Endothelial cell of umbilical vein (primary cell): ENCODE results near the gene HYAL1. TPM values are rescaled to one million over a fixed set of nuclear protein-coding genes. Genes with fewer than 3 reads are reported as not detected.
A peak's percentile ranks its signal among the peaks of the same experiment; 100 is the strongest.

ENCODE experiments used
- BruUV-seq: library from RNA; stranded (reverse); fragments of 400-500 nt; replicated peaks from 2 replicates; lab custom pipeline; 2021; lab: Mats Ljungman, UMichigan
- CTCF ChIA-PET: fragments of 300-600, 350-600 bp; sonication (Branson Sonifier 250); formaldehyde crosslinking; loops from one replicate; lab custom pipeline; 2021; ENCODE audit warnings: antibody characterized with exemption, inconsistent platforms; lab: Charles Lee
- POLR2A ChIA-PET: fragments of 300-600, 350-600 bp; sonication (Branson Sonifier 250); formaldehyde crosslinking; loops from one replicate; lab custom pipeline; 2021; ENCODE audit warnings: antibody characterized with exemption, inconsistent platforms; lab: Charles Lee
- DNase-seq: peaks from one replicate; pipeline ENCODE4 v3.0.0-alpha.2; 2011; ENCODE audit warnings: low read depth, low spot score
- FAIRE-seq: peaks from 2 replicates; lab custom pipeline; 2011; peaks lifted over from hg19 to GRCh38; lab: Jason Lieb, UNC
- H2AFZ ChIP-seq: 2 replicates; pipeline ENCODE4 v1.6.0; 2012; ENCODE audit warnings: low read depth, low read length, control low read depth, inconsistent platforms
- H3K27ac ChIP-seq: 2 replicates; pipeline ENCODE4 v1.5.1; 2011; ENCODE audit warnings: low read depth, mild to moderate bottlenecking, control low read depth, low read length, moderate library complexity; ENCODE audit not compliant: insufficient read depth
- H3K27me3 ChIP-seq, 2 experiments: 2 replicates each; pipeline versions ENCODE4 v1.6.0 to v1.6.1; 2011; ENCODE audit warnings: low read length in 2 of 2, mixed read lengths in 1 of 2; ENCODE audit not compliant: control insufficient read depth in 2 of 2, insufficient read depth in 2 of 2
- H3K36me3 ChIP-seq, 2 experiments: 2 replicates in 1 of 2; 3 replicates in 1 of 2; pipeline ENCODE4 v1.5.1; 2011; ENCODE audit warnings: low read length in 2 of 2, mild to moderate bottlenecking in 1 of 2, moderate library complexity in 1 of 2; ENCODE audit not compliant: control insufficient read depth in 2 of 2, insufficient read depth in 2 of 2; ENCODE audit errors: extremely low read depth in 1 of 2
- H3K4me1 ChIP-seq: 3 replicates; pipeline ENCODE4 v1.5.1; 2011; ENCODE audit warnings: mild to moderate bottlenecking, low read length; ENCODE audit not compliant: control insufficient read depth, insufficient read depth; ENCODE audit errors: extremely low read depth
- H3K4me2 ChIP-seq: 2 replicates; pipeline ENCODE4 v1.6.1; 2011; ENCODE audit warnings: low read length, control low read depth, mixed read lengths; ENCODE audit not compliant: insufficient read depth
- H3K4me3 ChIP-seq, 3 experiments: fragments of 200-600 bp in 1 of 3; sonication (generic), shearing (Covaris generic) in 1 of 3; replicated peaks in 1 of 3; 2 replicates each; pipeline ENCODE4 v1.5.1; 2011 to 2016; ENCODE audit warnings: control low read depth in 3 of 3, low read length in 3 of 3, mild to moderate bottlenecking in 2 of 3, inconsistent platforms in 1 of 3, low read depth in 1 of 3, moderate library complexity in 1 of 3; ENCODE audit not compliant: insufficient read depth in 1 of 3
- H3K79me2 ChIP-seq: 2 replicates; pipeline ENCODE4 v1.6.0; 2012; ENCODE audit warnings: low read length, inconsistent platforms; ENCODE audit not compliant: control insufficient read depth, insufficient read depth
- H3K9ac ChIP-seq: replicated peaks from 2 replicates; pipeline ENCODE3; 2011; ENCODE audit warnings: low read length, control low read depth; ENCODE audit not compliant: insufficient read depth; ENCODE audit errors: extremely low read depth
- H3K9me1 ChIP-seq: replicated peaks from 3 replicates; pipeline ENCODE4 v1.6.0; 2011; ENCODE audit warnings: mild to moderate bottlenecking, low read length; ENCODE audit not compliant: control insufficient read depth, insufficient read depth; ENCODE audit errors: extremely low read depth
- H3K9me3 ChIP-seq: replicated peaks from 2 replicates; pipeline ENCODE4 v1.5.1; 2012; ENCODE audit warnings: low read length, inconsistent platforms; ENCODE audit not compliant: control insufficient read depth, insufficient read depth
- H4K20me1 ChIP-seq: replicated peaks from 2 replicates; pipeline ENCODE3; 2011; ENCODE audit warnings: mild to moderate bottlenecking, low read length; ENCODE audit not compliant: control insufficient read depth, insufficient read depth; ENCODE audit errors: extremely low read depth
- EZH2 ChIP-seq: IDR thresholded peaks from 2 replicates; pipeline ENCODE4 v1.6.1; 2012; ENCODE audit warnings: borderline replicate concordance, low read depth, mild to moderate bottlenecking, moderate library complexity, low read length, inconsistent platforms; ENCODE audit not compliant: severe bottlenecking
- FOS ChIP-seq: IDR thresholded peaks from 2 replicates; pipeline ENCODE4 v1.6.1; 2011; ENCODE audit warnings: mild to moderate bottlenecking, low read length, moderate library complexity, borderline replicate concordance; ENCODE audit not compliant: insufficient read depth
- dilution Hi-C: fragments of 300-500 bp; cut with MboI; formaldehyde crosslinking; loops from one replicate; pipeline ENCODE4 v1.15.0; 2019; ENCODE audit warnings: low sequenced_read_pairs; ENCODE audit not compliant: extremely low pct_ligation_motif_present
- intact Hi-C: fragments of 100-400 bp; cut with micrococcal nuclease; formaldehyde crosslinking; loops from one replicate; pipeline ENCODE4 v1.10.0; 2022
- polyA plus RNA-seq, 4 experiments: library from polyadenylated mRNA; depleted of rRNA in 3 of 4; stranded (reverse) in 3 of 4; unstranded in 1 of 4; fragments of >200 nt; gene quantifications; 2 replicates each; pipeline versions ENCODE4 v1.2.1 to v1.2.3, GENCODE V29; 2011 to 2012; ENCODE audit warnings: missing spikeins in 1 of 4
- total RNA-seq: library from RNA; stranded (reverse); gene quantifications from 2 replicates; pipeline ENCODE4 v1.2.3, GENCODE V29; 2021
- TF ChIP-seq, protein P1 (sequence below), 2 donors: IDR thresholded peaks; 1 replicate in 1 of 2; 2 replicates in 1 of 2; pipeline ENCODE4 v1.5.1; 2011; ENCODE audit warnings: low read length in 2 of 2, mild to moderate bottlenecking in 2 of 2, moderate library complexity in 2 of 2, control low read depth in 1 of 2, inconsistent platforms in 1 of 2, low read depth in 1 of 2; ENCODE audit not compliant: insufficient read depth in 1 of 2; ENCODE audit errors: extremely low read depth in 1 of 2

The HYAL1 gene
- total and polyA plus RNA-seq, 2 donors (not counting 3 experiments of a cell fraction or from before 2014, with no cell fraction given) = 2.2 to 3.3 TPM

DNA sequence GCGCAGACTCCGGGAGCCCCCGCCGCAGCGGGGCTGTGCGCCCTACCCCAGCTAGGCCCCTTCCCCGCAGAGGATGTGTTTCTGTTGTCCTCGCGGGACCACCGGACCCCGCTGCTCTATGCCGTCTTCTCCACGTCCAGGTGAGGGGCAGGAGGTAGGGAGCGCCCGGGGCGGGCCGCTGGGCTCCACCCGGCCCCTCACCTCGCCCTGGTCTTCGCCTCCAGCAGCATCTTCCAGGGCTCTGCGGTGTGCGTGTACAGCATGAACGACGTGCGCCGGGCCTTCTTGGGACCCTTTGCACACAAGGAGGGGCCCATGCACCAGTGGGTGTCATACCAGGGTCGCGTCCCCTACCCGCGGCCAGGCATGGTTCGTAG lies 29.7 kb downstream of the HYAL1 start:
- H3K4me3 ChIP-seq = no peak overlapping the region
- H2AFZ ChIP-seq = no peak overlapping the region
- no TSS peak for BruUV-seq
- no peaks in the 10 kb centered on the region for H3K9me3 ChIP-seq
- intact Hi-C loops (loop anchor here (1.0 kb wide), 5 partner anchors 13 to 79 kb away; no protein-coding TSS in a partner anchor), dilution Hi-C loops (no loop called here)
- no peaks in the 10 kb centered on the region for H3K9me1 ChIP-seq
- peaks cover 18 to 24% of the 10 kb centered on the region in 2 experiments for H3K27me3 ChIP-seq
- ChIA-PET POLR2A (no interaction called here), CTCF (interaction anchor here (1.1 to 4.9 kb wide), 4 partner anchors 47 to 110 kb away, joined by 3 to 53 read pairs (median 30); partner anchors contain the start of gene HYAL2)
- no peak overlapping the region for H3K9ac ChIP-seq
- H4K20me1 ChIP-seq = no peaks in the 10 kb centered on the region
- H3K27ac ChIP-seq = no peak overlapping the region
- no peaks in the 10 kb centered on the region for H3K79me2 ChIP-seq
- TF ChIP-seq, protein P1, sequence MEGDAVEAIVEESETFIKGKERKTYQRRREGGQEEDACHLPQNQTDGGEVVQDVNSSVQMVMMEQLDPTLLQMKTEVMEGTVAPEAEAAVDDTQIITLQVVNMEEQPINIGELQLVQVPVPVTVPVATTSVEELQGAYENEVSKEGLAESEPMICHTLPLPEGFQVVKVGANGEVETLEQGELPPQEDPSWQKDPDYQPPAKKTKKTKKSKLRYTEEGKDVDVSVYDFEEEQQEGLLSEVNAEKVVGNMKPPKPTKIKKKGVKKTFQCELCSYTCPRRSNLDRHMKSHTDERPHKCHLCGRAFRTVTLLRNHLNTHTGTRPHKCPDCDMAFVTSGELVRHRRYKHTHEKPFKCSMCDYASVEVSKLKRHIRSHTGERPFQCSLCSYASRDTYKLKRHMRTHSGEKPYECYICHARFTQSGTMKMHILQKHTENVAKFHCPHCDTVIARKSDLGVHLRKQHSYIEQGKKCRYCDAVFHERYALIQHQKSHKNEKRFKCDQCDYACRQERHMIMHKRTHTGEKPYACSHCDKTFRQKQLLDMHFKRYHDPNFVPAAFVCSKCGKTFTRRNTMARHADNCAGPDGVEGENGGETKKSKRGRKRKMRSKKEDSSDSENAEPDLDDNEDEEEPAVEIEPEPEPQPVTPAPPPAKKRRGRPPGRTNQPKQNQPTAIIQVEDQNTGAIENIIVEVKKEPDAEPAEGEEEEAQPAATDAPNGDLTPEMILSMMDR (IDR thresholded peaks at IDR 0.05; ENCODE audit: extremely low read depth in 1 of 2, insufficient read depth in 1 of 2, low read depth in 1 of 2, low read length in 2 of 2) = no peak
- TF ChIP-seq FOS = no peak
- TF ChIP-seq EZH2 = peak; percentile 38
- H3K4me2 ChIP-seq = no peak overlapping the region
- no peaks in the 10 kb centered on the region for H3K36me3 ChIP-seq
- FAIRE-seq (no peak), DNase-seq (no peak)
- H3K4me1 ChIP-seq = peaks cover 2% of the 10 kb centered on the region
